D341Med (cell line): ENCODE results near the gene KRT16.
"Not testable (repeated sequence)": the region's sequence is repeated elsewhere in the genome, so short reads cannot be mapped to it uniquely, and the experiment has no call there.

Experiments used
- DNase-seq: peaks from one replicate; pipeline ENCODE4 v3.0.0; 2012; ENCODE audit warnings: low spot score

The KRT16 gene

GRCh38 chr17:41583137-41584127, 29.1 kb downstream of the KRT16 start:
- no peak for DNase-seq

DNA sequence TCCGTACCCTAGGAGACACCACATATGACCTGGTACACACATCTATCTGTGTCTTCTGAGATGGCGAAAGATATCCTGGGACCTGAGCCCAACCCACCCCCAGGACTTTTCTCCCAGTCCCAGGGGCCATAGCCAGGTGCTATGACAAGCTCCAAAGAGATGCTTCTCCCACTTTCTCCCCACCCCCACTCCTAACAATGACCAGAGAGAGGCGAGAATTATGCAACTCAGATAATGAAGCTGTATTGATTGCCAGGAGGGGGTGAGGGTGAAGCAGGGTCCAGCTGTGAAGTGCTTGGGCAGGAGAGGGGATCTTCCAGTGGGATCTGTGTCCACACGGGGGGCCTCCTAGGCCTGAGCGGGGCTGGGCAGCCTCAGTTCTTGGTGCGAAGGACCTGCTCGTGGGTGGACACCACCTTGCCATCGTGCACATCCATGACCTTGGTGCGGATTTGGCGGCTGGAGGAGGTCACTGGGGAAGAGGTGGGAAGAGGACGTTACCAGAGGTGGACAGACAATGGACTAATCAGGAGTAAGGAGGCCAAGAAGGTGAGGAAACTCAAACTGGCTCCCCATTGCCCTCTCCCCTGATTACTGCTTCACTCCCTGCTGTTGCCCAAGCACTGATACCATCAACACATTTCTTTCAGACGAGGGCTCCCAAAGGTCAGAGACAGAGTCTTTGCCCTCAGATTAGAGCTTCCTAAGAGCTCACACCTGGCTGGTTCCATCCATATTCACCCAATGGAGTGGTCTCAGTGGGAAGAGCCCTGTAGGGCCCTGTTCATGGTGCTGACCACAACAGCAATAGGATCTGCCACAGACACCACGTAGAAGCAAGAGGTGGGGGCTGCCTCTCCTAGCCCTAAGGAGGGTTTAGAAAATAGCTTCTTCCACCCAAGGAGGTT, 30.3 kb downstream of the KRT16 start:
- not testable (repeated sequence) for DNase-seq

DNA sequence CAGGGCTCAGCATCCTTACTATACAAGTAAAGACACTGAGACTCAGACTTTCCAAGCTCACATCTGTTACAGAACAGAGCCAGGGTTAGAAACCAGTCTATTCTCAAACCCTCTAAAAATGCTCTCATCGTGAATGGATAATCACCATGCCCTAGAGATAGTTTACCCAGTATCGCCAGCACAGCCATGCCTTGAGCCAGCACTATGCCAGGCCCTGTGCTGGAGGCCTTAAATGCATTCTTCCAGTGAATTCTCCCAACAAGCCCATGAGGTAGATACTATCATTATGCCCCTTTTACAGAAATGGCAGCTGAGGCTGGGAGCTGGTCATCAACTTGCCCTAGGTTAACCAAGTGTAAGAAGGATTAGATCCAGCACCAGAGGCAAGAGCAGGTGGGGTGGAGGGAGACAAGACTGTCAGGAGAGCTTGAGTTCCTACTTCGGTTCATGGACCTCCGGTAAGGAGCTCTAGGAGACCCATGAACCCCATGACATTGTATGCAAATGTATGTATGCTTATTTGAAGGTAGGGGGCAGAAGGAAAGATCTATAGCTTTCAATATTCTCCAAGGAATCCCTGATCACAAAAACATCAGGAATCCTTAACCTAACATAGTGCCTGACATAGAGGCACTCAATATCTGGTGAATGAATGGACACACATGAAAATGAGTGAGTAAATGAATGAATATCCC, 31.1 kb downstream of the KRT16 start:
- no peak for DNase-seq

- no peak for DNase-seq
Measured at GRCh38 chr17:41580687-41581365, 31.7 kb downstream of the KRT16 start.

DNA sequence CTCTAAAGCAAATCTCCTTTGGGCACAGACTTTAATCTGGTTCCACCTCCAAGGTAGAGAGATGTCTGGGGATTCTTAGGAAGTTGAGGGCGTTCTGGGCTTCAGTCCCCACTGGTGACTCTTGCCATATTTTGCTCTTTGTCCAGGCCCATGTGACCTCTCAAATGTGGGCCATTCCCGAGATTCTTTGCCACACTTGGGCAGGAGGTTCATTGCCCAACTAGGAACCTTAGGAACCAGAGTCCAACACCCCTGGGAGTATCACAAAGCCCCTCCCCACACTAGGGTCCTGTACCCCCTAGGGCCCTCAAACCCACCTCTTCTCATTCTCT, 32.4 kb downstream of the KRT16 start:
- no peak for DNase-seq

GRCh38 chr17:41579484-41580243, 32.9 kb downstream of the KRT16 start:
- DNase-seq: peak; percentile 93

GRCh38 chr17:41578971-41579370, 33.6 kb downstream of the KRT16 start:
- DNase-seq: no peak

GRCh38 chr17:41578538-41578937, 34.0 kb downstream of the KRT16 start:
- DNase-seq: no peak

DNA sequence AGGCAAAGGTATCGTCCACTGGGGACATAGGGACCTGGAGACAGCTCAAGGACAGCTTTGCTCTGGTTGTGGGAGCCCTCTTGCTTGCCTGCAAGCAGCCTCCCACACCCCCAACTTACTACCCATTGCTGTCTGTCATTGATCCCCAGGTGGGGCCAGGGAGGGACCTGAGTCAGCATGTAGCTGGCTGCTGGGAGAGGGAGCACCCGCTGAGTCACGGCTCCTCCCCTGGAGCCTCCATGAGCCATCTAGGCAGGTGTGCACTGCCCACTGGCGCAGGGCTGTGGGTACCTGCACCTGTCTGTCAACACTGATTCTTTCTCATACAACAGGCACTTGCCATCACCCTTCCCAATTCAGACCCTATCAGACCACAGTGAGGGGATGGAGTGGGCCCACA, 35.8 kb downstream of the KRT16 start:
- DNase-seq: not testable (repeated sequence)

DNA sequence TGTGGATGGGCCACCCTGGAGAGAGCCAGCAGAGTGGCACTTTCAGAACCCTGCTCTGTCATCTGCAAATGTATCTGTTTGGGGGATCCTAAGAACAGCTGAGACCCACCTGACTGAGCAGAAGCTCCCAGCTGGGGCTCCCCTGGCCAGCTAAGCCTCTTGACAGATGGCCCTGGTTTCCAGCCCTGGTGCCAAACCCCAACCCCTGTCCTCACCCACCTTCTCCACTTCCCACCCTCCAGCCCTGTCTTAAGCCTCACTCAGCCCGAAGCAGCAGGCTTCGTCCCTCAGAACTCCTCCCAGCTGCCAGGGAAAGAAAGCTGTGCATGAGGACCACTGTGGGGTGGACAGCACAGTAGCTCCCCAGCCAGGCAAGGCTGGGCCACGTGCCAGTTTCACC, 37.2 kb downstream of the KRT16 start:
- DNase-seq: no peak

DNA sequence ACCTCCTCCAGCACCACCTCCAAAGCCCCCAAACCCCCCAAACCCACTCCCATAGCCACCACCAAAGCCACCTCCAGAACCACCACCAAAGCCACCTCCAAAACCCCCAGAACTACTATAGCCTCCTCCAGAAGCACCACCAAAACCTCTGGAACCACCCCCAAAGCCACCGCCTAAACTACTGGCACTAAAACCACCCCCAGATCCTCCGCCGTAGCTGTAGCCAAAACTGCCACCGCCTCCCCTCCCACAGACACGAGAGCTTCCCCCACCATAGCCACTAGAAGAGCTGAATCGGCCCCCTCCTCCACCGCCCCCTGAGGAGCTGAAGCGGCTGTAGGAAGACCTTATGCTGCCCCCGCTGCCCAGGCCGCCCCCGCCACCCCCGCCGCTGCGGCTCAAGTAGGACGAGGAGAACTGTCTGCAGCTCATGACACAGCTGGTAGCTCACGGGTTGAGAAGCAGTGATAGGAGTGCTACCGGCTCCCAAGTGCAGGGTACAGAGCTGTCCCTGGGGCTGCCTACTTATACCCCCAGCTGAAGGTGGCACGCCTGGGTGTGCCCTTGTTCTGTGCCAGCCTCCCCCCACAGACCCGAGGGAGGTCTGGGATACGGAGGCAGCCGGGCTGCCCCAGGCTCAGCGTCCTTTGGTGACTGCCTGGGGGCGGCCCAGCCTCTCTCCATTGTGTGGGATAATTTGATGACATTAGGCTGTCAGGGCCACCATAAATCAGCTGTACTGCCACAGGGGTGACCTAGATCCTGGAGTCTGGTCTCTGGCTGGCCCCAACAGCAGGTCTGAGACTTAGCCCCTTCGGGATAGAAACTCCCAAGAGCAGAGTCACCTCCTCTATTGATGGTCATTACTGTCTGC, 40.8 kb downstream of the KRT16 start, which contains the start of gene KRT9:
Gene KRT9, minus strand, starts transcription at position 499 of the 874 bp plus-strand sequence. Its CDS starts 67 bp downstream, at position 432.
- no peak for DNase-seq

GRCh38 chr17:41567317-41567716, 45.2 kb downstream of the KRT16 start:
- DNase-seq: no peak

DNA sequence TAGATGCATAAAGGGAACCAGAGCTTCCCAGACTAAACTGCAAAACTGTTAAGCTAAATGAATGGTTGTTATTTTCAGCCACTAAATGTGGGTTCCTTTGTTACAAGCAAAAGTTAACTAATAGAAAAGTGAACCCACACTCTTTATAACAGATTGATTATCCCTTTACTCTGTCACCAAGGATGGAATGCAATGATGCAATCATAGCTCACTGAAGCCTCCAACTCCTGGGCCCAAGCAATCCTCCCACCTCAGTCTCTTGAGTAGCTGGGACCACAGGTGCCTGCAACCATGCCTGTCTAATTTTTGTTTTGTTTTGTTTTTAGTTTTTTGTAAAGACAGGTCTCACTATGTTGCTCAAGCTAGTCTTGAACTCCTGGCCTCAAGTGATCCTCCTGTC, 47.2 kb downstream of the KRT16 start:
- DNase-seq: no peak

DNA sequence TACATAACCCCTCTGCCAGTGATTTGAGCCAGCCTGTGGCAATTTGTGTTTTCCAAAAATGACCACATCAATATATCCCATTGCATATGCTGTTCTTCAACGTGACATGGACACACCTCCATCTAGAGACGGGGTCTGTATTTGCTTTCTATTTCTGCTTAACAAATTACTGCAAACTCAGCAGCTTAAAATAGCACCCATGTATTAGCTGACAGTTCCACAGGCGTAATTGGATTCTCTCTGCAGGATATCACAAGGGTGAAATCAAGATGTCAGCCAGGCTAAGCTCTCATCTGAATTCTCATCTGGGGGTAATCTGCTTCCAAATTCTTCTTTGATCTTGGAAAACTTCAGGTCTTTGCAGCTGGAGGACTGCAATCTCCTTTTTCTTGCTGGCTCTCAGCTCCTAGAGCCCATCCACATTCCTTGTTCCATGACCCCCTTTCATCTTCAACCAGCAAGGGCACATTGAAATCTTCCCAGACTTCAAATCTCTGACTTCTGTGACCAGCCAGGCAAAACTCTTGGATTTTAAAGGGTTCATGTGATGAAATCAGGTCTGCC, 48.9 kb downstream of the KRT16 start:
- DNase-seq: no peak

DNA sequence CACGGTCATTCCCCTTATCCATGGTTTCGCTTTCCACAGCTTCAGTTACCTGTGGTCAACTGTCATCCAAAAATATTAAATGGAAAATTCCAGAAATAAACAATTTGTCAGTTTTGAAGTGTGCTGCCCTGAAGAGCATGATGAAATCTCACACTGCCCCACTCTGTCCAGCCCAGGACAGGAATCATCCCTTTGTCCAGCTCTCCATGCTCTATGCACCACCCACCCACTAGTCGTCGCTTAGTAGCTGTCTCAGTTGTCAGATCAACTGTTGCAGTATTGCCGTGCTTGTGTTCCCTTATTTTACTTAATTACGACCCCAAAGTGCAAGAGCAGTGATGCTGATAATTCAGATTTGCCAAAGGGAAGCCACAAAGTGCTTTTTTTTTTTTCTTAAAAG, 51.0 kb downstream of the KRT16 start:
- DNase-seq: no peak
